ENCODE measurements around the gene CCL8.

- TF ChIP-seq, protein P1, sequence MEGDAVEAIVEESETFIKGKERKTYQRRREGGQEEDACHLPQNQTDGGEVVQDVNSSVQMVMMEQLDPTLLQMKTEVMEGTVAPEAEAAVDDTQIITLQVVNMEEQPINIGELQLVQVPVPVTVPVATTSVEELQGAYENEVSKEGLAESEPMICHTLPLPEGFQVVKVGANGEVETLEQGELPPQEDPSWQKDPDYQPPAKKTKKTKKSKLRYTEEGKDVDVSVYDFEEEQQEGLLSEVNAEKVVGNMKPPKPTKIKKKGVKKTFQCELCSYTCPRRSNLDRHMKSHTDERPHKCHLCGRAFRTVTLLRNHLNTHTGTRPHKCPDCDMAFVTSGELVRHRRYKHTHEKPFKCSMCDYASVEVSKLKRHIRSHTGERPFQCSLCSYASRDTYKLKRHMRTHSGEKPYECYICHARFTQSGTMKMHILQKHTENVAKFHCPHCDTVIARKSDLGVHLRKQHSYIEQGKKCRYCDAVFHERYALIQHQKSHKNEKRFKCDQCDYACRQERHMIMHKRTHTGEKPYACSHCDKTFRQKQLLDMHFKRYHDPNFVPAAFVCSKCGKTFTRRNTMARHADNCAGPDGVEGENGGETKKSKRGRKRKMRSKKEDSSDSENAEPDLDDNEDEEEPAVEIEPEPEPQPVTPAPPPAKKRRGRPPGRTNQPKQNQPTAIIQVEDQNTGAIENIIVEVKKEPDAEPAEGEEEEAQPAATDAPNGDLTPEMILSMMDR (IDR thresholded peaks at IDR 0.05), result no peak
- no peak for TF ChIP-seq POLR2AphosphoS5 (IDR thresholded peaks at IDR 0.05)
Observed at GRCh38 chr17:34349751-34350150, 30.5 kb downstream of the CCL8 start.
